Testis (tissue), 2 donors: ENCODE measurements around the gene PYROXD2.

Experiments used
- CTCF ChIP-seq, 3 experiments: fragments of 450-650 bp in 2 of 3; fragments of 200-600 bp in 1 of 3; sonication (generic) in 1 of 3; IDR thresholded peaks; one replicate each; pipeline ENCODE4 v1.5.1; 2016 to 2019; ENCODE audit warnings: antibody characterized with exemption in 3 of 3, mild to moderate bottlenecking in 2 of 3, moderate library complexity in 1 of 3
- POLR2A ChIP-seq: fragments of 450-650 bp; IDR thresholded peaks from one replicate; pipeline ENCODE4 v1.6.1; 2017; ENCODE audit warnings: antibody characterized with exemption, mild to moderate bottlenecking, moderate library complexity

GRCh38 chr10:98377536-98377935, 37.4 kb downstream of the PYROXD2 start:
- TF ChIP-seq CTCF (IDR thresholded peaks at IDR 0.05) (no peak), POLR2A (no peak)
